ENCODE data around the gene CPNE5. TPM values are rescaled to one million over a fixed set of nuclear protein-coding genes. Genes with fewer than 3 reads are reported as not detected.

Gene CPNE5
- total and polyA plus RNA-seq, 9 of the 15 experiments (the other 6 are each of a cell fraction or from before 2014, with no cell fraction given) = 0.14 to 1.0 (median 0.46) TPM; not detected in 2

DNA sequence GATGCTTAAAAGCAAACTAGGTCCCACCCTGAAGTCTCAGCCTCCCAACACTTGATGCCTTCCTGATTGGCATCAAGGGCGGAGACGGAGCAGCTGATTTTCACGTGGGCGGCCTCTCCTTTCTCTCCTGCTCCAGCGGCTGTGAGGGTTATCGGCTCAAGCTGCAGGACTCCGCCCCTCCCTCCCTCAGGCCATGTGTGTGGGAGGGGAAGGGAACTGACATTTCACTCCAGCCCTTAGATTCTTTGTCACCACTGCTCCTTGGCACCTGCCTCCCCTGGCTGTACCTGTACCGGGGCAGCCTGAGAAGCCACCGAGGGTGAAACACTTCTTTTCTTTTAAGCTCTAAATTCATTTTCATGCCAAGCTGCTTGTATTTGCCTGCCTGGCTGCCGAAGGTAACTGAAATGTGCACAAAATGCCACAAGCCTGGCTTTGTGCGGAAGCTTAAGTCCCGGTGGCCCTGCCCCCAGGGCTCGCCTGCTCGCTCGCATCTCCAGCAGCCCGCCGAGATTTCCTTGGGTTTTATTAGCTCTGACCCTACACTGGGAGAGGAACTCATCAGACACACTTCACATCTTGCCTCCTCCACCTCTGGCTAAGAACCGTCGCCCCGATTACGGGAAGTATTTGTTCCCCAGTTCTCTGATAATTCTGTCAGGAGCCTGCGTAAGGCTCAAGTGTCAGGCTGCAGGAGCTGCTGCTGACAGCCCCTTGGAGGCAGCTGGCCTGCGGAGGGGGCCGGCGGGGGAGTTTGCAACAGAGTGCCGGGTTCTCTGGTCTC lies 9.6 kb upstream of the CPNE5 start (continued):
- TF ChIP-seq MITF (IDR thresholded peaks at IDR 0.05) = peak; percentile 94
- no peak for TF ChIP-seq HDAC6 (IDR thresholded peaks at IDR 0.05; ENCODE audit: low read depth, low read length)
- TF ChIP-seq, protein P1, sequence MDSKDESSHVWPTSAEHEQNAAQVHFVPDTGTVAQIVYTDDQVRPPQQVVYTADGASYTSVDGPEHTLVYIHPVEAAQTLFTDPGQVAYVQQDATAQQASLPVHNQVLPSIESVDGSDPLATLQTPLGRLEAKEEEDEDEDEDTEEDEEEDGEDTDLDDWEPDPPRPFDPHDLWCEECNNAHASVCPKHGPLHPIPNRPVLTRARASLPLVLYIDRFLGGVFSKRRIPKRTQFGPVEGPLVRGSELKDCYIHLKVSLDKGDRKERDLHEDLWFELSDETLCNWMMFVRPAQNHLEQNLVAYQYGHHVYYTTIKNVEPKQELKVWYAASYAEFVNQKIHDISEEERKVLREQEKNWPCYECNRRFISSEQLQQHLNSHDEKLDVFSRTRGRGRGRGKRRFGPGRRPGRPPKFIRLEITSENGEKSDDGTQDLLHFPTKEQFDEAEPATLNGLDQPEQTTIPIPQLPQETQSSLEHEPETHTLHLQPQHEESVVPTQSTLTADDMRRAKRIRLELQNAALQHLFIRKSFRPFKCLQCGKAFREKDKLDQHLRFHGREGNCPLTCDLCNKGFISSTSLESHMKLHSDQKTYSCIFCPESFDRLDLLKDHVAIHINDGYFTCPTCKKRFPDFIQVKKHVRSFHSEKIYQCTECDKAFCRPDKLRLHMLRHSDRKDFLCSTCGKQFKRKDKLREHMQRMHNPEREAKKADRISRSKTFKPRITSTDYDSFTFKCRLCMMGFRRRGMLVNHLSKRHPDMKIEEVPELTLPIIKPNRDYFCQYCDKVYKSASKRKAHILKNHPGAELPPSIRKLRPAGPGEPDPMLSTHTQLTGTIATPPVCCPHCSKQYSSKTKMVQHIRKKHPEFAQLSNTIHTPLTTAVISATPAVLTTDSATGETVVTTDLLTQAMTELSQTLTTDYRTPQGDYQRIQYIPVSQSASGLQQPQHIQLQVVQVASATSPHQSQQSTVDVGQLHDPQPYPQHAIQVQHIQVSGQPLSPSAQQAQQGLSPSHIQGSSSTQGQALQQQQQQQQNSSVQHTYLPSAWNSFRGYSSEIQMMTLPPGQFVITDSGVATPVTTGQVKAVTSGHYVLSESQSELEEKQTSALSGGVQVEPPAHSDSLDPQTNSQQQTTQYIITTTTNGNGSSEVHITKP (IDR thresholded peaks at IDR 0.05; ENCODE audit: partially characterized antibody) = no peak
- TF ChIP-seq, protein P2, sequence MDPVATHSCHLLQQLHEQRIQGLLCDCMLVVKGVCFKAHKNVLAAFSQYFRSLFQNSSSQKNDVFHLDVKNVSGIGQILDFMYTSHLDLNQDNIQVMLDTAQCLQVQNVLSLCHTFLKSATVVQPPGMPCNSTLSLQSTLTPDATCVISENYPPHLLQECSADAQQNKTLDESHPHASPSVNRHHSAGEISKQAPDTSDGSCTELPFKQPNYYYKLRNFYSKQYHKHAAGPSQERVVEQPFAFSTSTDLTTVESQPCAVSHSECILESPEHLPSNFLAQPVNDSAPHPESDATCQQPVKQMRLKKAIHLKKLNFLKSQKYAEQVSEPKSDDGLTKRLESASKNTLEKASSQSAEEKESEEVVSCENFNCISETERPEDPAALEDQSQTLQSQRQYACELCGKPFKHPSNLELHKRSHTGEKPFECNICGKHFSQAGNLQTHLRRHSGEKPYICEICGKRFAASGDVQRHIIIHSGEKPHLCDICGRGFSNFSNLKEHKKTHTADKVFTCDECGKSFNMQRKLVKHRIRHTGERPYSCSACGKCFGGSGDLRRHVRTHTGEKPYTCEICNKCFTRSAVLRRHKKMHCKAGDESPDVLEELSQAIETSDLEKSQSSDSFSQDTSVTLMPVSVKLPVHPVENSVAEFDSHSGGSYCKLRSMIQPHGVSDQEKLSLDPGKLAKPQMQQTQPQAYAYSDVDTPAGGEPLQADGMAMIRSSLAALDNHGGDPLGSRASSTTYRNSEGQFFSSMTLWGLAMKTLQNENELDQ (CRISPR knock-in tag; IDR thresholded peaks at IDR 0.05; ENCODE audit: borderline replicate concordance) = no peak
- TF ChIP-seq PTBP1 (IDR thresholded peaks at IDR 0.05; ENCODE audit: low read depth, low read length) = no peak
- peak; percentile 68 for TF ChIP-seq ETV5 (CRISPR knock-in tag; IDR thresholded peaks at IDR 0.05; ENCODE audit: low read depth)
- no peak for TF ChIP-seq NFRKB (IDR thresholded peaks at IDR 0.05; ENCODE audit: low read depth)
- peak; percentile 59; the same call in 1 of the 2 replicates for TF ChIP-seq SPI1 (IDR thresholded peaks at IDR 0.05; ENCODE audit: borderline replicate concordance, low read depth, low read length)
- TF ChIP-seq POLR2A (conservative IDR thresholded peaks at IDR 0.05) = no peak
- TF ChIP-seq XRCC3 (IDR thresholded peaks at IDR 0.05) = no peak
- no peak for TF ChIP-seq ZNF644 (tag; IDR thresholded peaks at IDR 0.05; ENCODE audit: low read depth)
- peak; percentile 88 for TF ChIP-seq DPF2 (IDR thresholded peaks at IDR 0.05)
- TF ChIP-seq ESRRA (IDR thresholded peaks at IDR 0.05; ENCODE audit: borderline replicate concordance, low read depth) = no peak
- peak; percentile 81 for TF ChIP-seq MEIS2 (IDR thresholded peaks at IDR 0.05; ENCODE audit: partially characterized antibody)
- TF ChIP-seq HNRNPUL1 (IDR thresholded peaks at IDR 0.05; ENCODE audit: low read length) = no peak; the same call in 1 of the 2 replicates
- no peak for TF ChIP-seq PHB2 (IDR thresholded peaks at IDR 0.05; ENCODE audit: low read depth)
- no peak for TF ChIP-seq SETDB1 (IDR thresholded peaks at IDR 0.05; ENCODE audit: low read length)
- TF ChIP-seq MAFG (tag; conservative IDR thresholded peaks at IDR 0.05) = no peak
- TF ChIP-seq GTF3C2 (IDR thresholded peaks at IDR 0.05; ENCODE audit: borderline replicate concordance, extremely low read depth, insufficient read length) = no peak
